Stimulated activated CD8-positive, alpha-beta memory T cell treated with anti-CD3 and anti-CD28 coated beads, Interleukin-4, amount 100 ng/mL, for 4 hours (primary cell): ENCODE measurements around the gene SRD5A3.

Experiments
- DNase-seq, 2 donors: peaks; one replicate each; pipeline ENCODE4 v3.0.0-alpha.2; 2020; ENCODE audit warnings: low read depth in 2 of 2, low spot score in 1 of 2

The SRD5A3 gene

GRCh38 chr4:55407119-55407518 lies 61.1 kb downstream of the SRD5A3 start:
- no peak for DNase-seq

DNA sequence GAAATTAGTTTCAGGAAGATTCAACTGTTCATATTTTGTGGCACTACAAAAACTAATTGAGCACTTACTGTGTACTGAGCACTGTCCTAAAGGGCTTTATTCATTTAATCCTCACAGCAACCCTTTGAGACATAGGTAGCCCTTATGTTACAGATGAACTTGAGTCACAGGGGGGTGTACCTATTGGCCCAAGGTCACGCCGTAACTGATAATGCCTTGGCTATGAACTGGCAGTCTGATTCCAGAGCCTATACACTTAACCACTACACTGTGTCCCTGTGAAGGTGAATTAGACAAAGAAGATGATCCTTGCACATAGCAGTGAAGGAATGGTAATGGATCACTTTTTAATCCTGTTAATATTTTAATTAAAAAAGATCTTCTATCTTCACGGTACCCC lies 61.7 kb downstream of the SRD5A3 start:
- no peak for DNase-seq

DNA sequence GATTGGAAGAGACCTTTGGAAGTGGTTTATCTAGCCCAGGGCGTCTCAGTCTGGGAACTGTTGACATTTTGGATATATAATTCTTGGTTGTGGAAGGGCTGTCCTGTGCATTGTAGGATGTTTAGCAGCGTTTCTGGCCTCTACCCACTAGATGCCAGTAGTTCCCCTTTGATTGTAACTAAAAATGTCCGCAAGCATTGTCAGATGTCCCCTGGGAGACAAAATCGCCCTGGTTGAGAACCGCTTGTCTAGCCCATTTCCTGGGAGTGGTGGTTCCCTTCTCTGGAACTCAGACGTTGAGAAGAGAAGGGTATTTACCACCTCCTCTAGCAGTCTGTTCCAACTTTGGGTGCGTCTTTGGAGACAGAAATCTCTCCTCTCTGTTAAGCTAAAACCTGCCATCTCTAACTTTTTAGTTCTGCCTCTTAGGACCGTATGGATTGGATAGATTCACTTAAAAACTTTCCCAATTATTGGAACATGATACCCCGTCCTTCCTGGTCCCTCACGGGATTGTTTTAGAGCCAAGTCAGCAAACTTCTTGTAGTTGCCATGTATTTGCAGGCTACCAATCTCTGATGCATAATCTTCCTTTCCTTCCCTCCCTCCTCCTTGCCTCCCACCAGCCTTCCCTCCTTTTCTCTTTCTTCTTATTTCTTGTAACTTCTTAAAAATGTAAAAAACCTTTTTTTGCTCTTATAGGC lies 63.6 kb downstream of the SRD5A3 start:
- DNase-seq: no peak

- DNase-seq: no peak
Measured at GRCh38 chr4:55410431-55410830, 64.4 kb downstream of the SRD5A3 start.

DNA sequence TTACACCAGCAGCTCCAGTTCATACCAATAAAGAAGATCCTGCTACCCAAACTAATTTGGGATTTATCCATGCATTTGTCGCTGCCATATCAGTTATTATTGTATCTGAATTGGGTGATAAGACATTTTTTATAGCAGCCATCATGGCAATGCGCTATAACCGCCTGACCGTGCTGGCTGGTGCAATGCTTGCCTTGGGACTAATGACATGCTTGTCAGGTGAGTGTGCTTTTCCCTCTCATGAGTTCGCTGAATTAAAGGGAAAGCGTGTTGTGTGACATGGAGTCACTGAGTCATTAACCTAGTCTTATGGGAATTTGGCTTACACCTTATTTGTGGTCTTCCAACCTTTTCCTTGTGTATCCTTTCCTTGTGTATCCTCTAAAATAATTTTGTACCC lies 65.6 kb downstream of the SRD5A3 start:
- DNase-seq: no peak

GRCh38 chr4:55416176-55416575 lies 70.1 kb downstream of the SRD5A3 start:
- DNase-seq: no peak
